A673 (cell line): ENCODE results near the gene DOCK10. TPM values are rescaled to one million over a fixed set of nuclear protein-coding genes. Genes with fewer than 3 reads are reported as not detected.

Experiments
- BruUV-seq: library from RNA; stranded (reverse); fragments of 400-500 nt; replicated peaks from 2 replicates; lab custom pipeline; 2021; lab: Mats Ljungman, UMichigan
- CTCF ChIA-PET: fragments of 300-600 bp; sonication (Branson Sonifier 250); formaldehyde crosslinking; loops from one replicate; lab custom pipeline; 2022; ENCODE audit warnings: antibody characterized with exemption; lab: Charles Lee
- POLR2A ChIA-PET: fragments of 300-600 bp; sonication (Branson Sonifier 250); formaldehyde crosslinking; loops from one replicate; lab custom pipeline; 2022; ENCODE audit warnings: antibody characterized with exemption; ENCODE audit not compliant: low non-redundant PET; lab: Charles Lee
- DNase-seq: peaks from one replicate; pipeline ENCODE4 v3.0.0-alpha.2; 2015; ENCODE audit warnings: low spot score
- H3K27ac ChIP-seq: fragments of 200-600 bp; sonication (generic); 2 replicates; pipeline ENCODE4 v1.5.1; 2016; ENCODE audit warnings: mixed run types, low read depth, mild to moderate bottlenecking, mixed read lengths, antibody characterized with exemption, low read length; ENCODE audit not compliant: poor library complexity, severe bottlenecking
- H3K27me3 ChIP-seq: fragments of 200-600 bp; sonication (generic); replicated peaks from 2 replicates; pipeline ENCODE4 v1.6.1; 2017; ENCODE audit warnings: mixed run types, low read depth, mild to moderate bottlenecking, mixed read lengths, antibody characterized with exemption, low read length; ENCODE audit not compliant: insufficient read depth, poor library complexity
- H3K36me3 ChIP-seq: fragments of 200-600 bp; sonication (generic); 2 replicates; pipeline ENCODE4 v1.6.1; 2016; ENCODE audit warnings: mixed run types, mild to moderate bottlenecking, mixed read lengths, antibody characterized with exemption, low read length; ENCODE audit not compliant: insufficient read depth, poor library complexity, severe bottlenecking
- H3K4me1 ChIP-seq: fragments of 200-600 bp; sonication (generic); 2 replicates; pipeline ENCODE4 v1.6.1; 2017; ENCODE audit warnings: mixed run types, mild to moderate bottlenecking, mixed read lengths, antibody characterized with exemption, low read length; ENCODE audit not compliant: insufficient read depth, poor library complexity, severe bottlenecking
- H3K4me3 ChIP-seq: fragments of 200-600 bp; sonication (generic); 2 replicates; pipeline ENCODE4 v1.5.1; 2016; ENCODE audit warnings: low read depth, mixed run types, mild to moderate bottlenecking, mixed read lengths, low read length; ENCODE audit not compliant: poor library complexity, severe bottlenecking
- H3K9me3 ChIP-seq: fragments of 200-600 bp; sonication (generic); 2 replicates; pipeline ENCODE4 v1.6.1; 2016; ENCODE audit warnings: mixed run types, low read depth, mild to moderate bottlenecking, mixed read lengths, antibody characterized with exemption, low read length; ENCODE audit not compliant: poor library complexity, severe bottlenecking
- EZH2 ChIP-seq: fragments of 200-600 bp; sonication (generic); IDR thresholded peaks from 2 replicates; pipeline ENCODE4 v1.6.1; 2017; ENCODE audit warnings: borderline replicate concordance, low read depth, mild to moderate bottlenecking, mixed read lengths, antibody characterized with exemption, low read length; ENCODE audit not compliant: poor library complexity, severe bottlenecking
- intact Hi-C: fragments of 100-400 bp; cut with micrococcal nuclease; formaldehyde crosslinking; loops from one replicate; pipeline ENCODE4 v1.10.0; 2022; ENCODE audit not compliant: unreplicated experiment
- total RNA-seq: library from RNA; stranded (reverse); gene quantifications from 2 replicates; pipeline ENCODE4 v1.2.3, GENCODE V29; 2021
- TF ChIP-seq, protein P1 (sequence below): fragments of 300-800, 200-600 bp; sonication (generic); conservative IDR thresholded peaks from 2 replicates; pipeline ENCODE4 v1.5.1; 2017; ENCODE audit warnings: low read depth, mild to moderate bottlenecking, antibody characterized with exemption, low read length, moderate library complexity, mixed read lengths

The DOCK10 gene
- total RNA-seq, 1 experiment from 2014 or later = 5.1 TPM

DNA sequence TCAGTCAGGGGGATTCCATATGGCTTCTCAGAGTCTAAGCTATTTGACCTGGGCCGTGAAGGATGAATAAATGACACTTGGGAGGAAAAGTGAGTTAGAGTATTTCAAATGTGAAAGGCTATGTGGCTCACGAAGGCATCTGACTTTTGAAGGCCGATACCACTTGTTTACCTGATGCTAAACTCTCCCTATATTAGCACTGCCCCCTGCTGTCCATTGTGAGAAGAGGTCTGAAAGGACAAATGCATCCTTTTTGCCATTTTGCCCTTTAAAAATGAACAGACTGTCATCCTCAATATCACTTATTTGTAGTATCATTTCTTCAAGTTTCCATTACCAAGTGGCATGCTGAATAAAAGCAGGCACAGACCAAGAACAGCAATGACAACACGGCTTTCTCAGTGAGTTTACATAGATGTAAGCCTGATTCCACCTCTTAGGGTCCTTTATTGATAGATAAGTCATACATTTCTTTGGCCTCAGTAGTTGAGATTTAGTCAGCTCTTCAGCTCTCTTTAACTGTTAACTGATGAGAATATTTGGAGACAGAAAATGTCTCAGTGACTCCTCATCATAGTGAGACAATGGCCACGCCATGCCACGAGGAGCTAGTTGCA lies 40.1 kb downstream of the DOCK10 start:
- intact Hi-C loops = loop anchor here (10.0 kb wide), 1 partner anchor 227 kb away; no protein-coding TSS in a partner anchor
- H3K27me3 ChIP-seq = no peaks in the 10 kb centered on the region
- TF ChIP-seq, protein P1, sequence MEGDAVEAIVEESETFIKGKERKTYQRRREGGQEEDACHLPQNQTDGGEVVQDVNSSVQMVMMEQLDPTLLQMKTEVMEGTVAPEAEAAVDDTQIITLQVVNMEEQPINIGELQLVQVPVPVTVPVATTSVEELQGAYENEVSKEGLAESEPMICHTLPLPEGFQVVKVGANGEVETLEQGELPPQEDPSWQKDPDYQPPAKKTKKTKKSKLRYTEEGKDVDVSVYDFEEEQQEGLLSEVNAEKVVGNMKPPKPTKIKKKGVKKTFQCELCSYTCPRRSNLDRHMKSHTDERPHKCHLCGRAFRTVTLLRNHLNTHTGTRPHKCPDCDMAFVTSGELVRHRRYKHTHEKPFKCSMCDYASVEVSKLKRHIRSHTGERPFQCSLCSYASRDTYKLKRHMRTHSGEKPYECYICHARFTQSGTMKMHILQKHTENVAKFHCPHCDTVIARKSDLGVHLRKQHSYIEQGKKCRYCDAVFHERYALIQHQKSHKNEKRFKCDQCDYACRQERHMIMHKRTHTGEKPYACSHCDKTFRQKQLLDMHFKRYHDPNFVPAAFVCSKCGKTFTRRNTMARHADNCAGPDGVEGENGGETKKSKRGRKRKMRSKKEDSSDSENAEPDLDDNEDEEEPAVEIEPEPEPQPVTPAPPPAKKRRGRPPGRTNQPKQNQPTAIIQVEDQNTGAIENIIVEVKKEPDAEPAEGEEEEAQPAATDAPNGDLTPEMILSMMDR = peak; percentile 84
- TF ChIP-seq EZH2 = no peak
- DNase-seq = peak; percentile 80
- ChIA-PET CTCF (interaction anchor here (1.1 kb wide), 1 partner anchor 220 kb away, joined by 4 read pairs; no protein-coding TSS in a partner anchor), POLR2A (no interaction called here)
- no peak overlapping the region for H3K27ac ChIP-seq
- H3K9me3 ChIP-seq = no peaks in the 10 kb centered on the region
- BruUV-seq = no TSS peak
- no peaks in the 10 kb centered on the region for H3K36me3 ChIP-seq
- no peak overlapping the region for H3K4me3 ChIP-seq
- no peaks in the 10 kb centered on the region for H3K4me1 ChIP-seq

DNA sequence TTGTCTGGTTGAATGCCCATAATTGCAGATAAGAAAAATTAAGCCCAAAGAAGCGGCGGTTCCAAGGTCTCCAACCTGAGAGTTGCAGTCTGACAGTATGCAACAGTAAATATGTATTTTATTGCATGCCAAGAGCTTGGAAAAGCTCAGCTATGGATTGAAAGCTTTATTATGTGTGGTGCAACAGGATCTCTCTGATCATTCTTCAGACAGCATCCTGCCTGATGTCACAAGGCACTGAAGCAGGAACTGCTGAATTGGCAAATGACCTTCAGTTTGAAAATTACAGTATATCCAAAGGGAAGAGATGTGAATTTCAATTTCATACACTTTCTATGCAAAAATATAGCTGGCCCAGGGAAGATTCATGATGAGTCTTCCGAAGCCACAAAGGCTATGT lies 42.5 kb downstream of the DOCK10 start:
- intact Hi-C loops = loop anchor here (10.0 kb wide), 1 partner anchor 225 kb away; no protein-coding TSS in a partner anchor
- Histone ChIP-seq H3K4me1 (no peaks in the 10 kb centered on the region), H3K9me3 (no peaks in the 10 kb centered on the region), H3K27ac (no peak overlapping the region), H3K4me3 (no peak overlapping the region), H3K27me3 (no peaks in the 10 kb centered on the region), H3K36me3 (no peaks in the 10 kb centered on the region)
- TF ChIP-seq EZH2 = no peak
- TF ChIP-seq, protein P1 = no peak
- ChIA-PET POLR2A (no interaction called here), CTCF (no interaction called here)
- BruUV-seq = no TSS peak
- DNase-seq = no peak

DNA sequence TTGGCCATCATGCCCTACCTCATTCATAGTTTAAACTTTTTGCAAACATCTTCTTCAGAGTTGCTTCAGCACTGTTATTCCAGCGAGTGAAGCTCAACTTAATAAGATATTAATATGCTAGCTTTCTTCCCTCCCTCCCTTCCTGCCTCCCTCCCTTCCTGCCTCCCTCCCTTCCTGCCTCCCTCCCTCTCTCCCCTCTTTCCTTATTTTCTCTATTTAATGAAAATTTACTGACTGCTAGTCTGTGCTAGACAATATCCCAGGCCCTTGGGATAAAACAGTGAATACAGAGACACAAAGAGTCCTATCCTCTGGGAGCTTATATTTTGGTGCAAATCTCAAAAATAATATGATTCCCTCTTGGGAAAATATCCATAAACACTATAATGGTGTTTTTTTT lies 42.9 kb downstream of the DOCK10 start:
- POLR2A ChIA-PET = no interaction called here
- BruUV-seq = no TSS peak
- Histone ChIP-seq H3K36me3 (no peaks in the 10 kb centered on the region), H3K4me1 (no peaks in the 10 kb centered on the region), H3K9me3 (no peaks in the 10 kb centered on the region), H3K27me3 (no peaks in the 10 kb centered on the region), H3K4me3 (no peak overlapping the region), H3K27ac (no peak overlapping the region)
- no peak for DNase-seq
- TF ChIP-seq, protein P1 = no peak
- TF ChIP-seq EZH2 = no peak
- intact Hi-C loops = no loop called here
- CTCF ChIA-PET = no interaction called here
